K562 (cell line): ENCODE measurements around the gene BTD. TPM values are rescaled to one million over a fixed set of nuclear protein-coding genes. Genes with fewer than 3 reads are reported as not detected.

Experiments used
- CBX3 ChIP-seq, 2 experiments: IDR thresholded peaks; 1 replicate in 1 of 2; 2 replicates in 1 of 2; pipeline ENCODE4 v1.6.1; 2012; ENCODE audit warnings: inconsistent platforms in 2 of 2, low read length in 2 of 2, borderline replicate concordance in 1 of 2, control low read depth in 1 of 2
- CLOCK ChIP-seq: fragments of 250-450 bp; sonication (Bioruptor Pico); IDR thresholded peaks from 2 replicates; pipeline ENCODE4 v1.4.0; 2020; ENCODE audit warnings: mild to moderate bottlenecking, moderate library complexity, borderline replicate concordance
- ELK3 ChIP-seq: fragments of 450-650 bp; formaldehyde crosslinking; IDR thresholded peaks from 2 replicates; pipeline ENCODE4 v1.4.0; 2020; ENCODE audit warnings: mild to moderate bottlenecking
- FOXA3 ChIP-seq, 2 experiments: fragments of 450-650 bp in 1 of 2; sonication (generic) in 1 of 2; formaldehyde crosslinking; IDR thresholded peaks in 1 of 2; conservative IDR thresholded peaks in 1 of 2; 2 replicates each; pipeline versions ENCODE4 v1.4.0 to v1.8.0; 2020 to 2022; ENCODE audit warnings: mild to moderate bottlenecking in 2 of 2, missing genetic modification reagents in 1 of 2
- GTF2F1 ChIP-seq: IDR thresholded peaks from 2 replicates; pipeline ENCODE4 v1.6.1; 2011; ENCODE audit warnings: low read depth, low read length, improper control_type of control experiment
- HOXB6 ChIP-seq: fragments of 250-450 bp; sonication (Bioruptor Pico); IDR thresholded peaks from 2 replicates; pipeline ENCODE4 v1.5.1; 2022; ENCODE audit warnings: mild to moderate bottlenecking, borderline replicate concordance
- IRF9 ChIP-seq: fragments of 450-650 bp; IDR thresholded peaks from 2 replicates; pipeline ENCODE4 v1.6.1; 2016; ENCODE audit warnings: missing biosample characterization, missing genetic modification characterization
- KAT7 ChIP-seq: sonication (generic); formaldehyde crosslinking; IDR thresholded peaks from 2 replicates; pipeline ENCODE4 v1.8.0; 2022; ENCODE audit warnings: missing genetic modification reagents, mild to moderate bottlenecking, borderline replicate concordance
- MEF2D ChIP-seq: conservative IDR thresholded peaks from 2 replicates; pipeline ENCODE4 v1.6.1; 2016; ENCODE audit warnings: low read depth, missing genetic modification characterization, missing compliant biosample characterization
- MTA2 ChIP-seq: fragments of 450-650 bp; IDR thresholded peaks from 2 replicates; pipeline ENCODE4 v1.6.1; 2016; ENCODE audit warnings: low read depth
- PCBP1 ChIP-seq: fragments of 200-400 bp; formaldehyde crosslinking; IDR thresholded peaks from 2 replicates; pipeline ENCODE4 v1.6.1; 2018; ENCODE audit warnings: mild to moderate bottlenecking, low read depth, low read length; ENCODE audit not compliant: poor library complexity, severe bottlenecking
- PTRF ChIP-seq: fragments of 450-650 bp; IDR thresholded peaks from 2 replicates; pipeline ENCODE4 v1.6.1; 2016; ENCODE audit warnings: mild to moderate bottlenecking, missing genetic modification characterization, missing compliant biosample characterization
- ZBTB49 ChIP-seq: sonication (generic); formaldehyde crosslinking; IDR thresholded peaks from 2 replicates; pipeline ENCODE4 v1.8.0; 2022; ENCODE audit warnings: missing genetic modification reagents, mild to moderate bottlenecking, borderline replicate concordance
- polyA plus RNA-seq, 8 experiments: library from polyadenylated mRNA; depleted of rRNA in 4 of 8; stranded (reverse) in 5 of 8; unstranded in 3 of 8; fragments of >200 nt; fragmentation: Nextera tagmentation in 2 of 8; fragmentation: Illumina TruSeq in 1 of 8; extraction: Ambion mirVana in 2 of 8; extraction: Trizol in 1 of 8; gene quantifications; 2 replicates each; pipeline versions ENCODE4 v1.2.1 to v1.2.3, GENCODE V29; 2011 to 2014; ENCODE audit warnings: inconsistent platforms in 1 of 8, missing spikeins in 1 of 8
- total RNA-seq, 7 experiments: library from RNA; depleted of rRNA in 6 of 7; stranded (reverse); fragments of >200 nt in 6 of 7; fragmentation: Illumina TruSeq in 2 of 7; extraction: Trizol in 2 of 7; gene quantifications; 2 replicates each; pipeline versions ENCODE4 v1.2.1 to v1.2.3, GENCODE V29; 2011 to 2021; ENCODE audit warnings: low replicate concordance in 1 of 7

Gene BTD
- total and polyA plus RNA-seq, 9 of the 15 experiments (the other 6 are each of a cell fraction or from before 2014, with no cell fraction given) = 6.6 to 26.2 (median 10.6) TPM

GRCh38 chr3:15685927-15686326, 84.4 kb downstream of the BTD start (continued):
- TF ChIP-seq ZBTB49 (CRISPR knock-in tag) = no peak
- no peak for TF ChIP-seq IRF9 (tag)
- TF ChIP-seq CBX3 (IDR thresholded peaks at IDR 0.05; ENCODE audit: borderline replicate concordance in 1 of 2, low read length in 2 of 2) = no peak
- TF ChIP-seq HOXB6 (CRISPR knock-in tag) = no peak
- TF ChIP-seq CLOCK = no peak
- TF ChIP-seq ELK3 = no peak
- TF ChIP-seq KAT7 (CRISPR knock-in tag) = no peak
- TF ChIP-seq PTRF (tag) = no peak
- 0 out of 2 replicates have a peak, but pooled peaks have one; percentile 28 for TF ChIP-seq MEF2D (tag)
- TF ChIP-seq MTA2 = no peak
- no peak for TF ChIP-seq PCBP1
- peak in 1 of 2 experiments; percentile 93; a peak in 2 of 4 replicates for TF ChIP-seq FOXA3 (CRISPR knock-in tag; conservative IDR thresholded peaks at IDR 0.05 in 1 of 2, IDR thresholded peaks at IDR 0.05 in 1 of 2)
- no peak for TF ChIP-seq GTF2F1
